ENCODE results near the gene GHRL. TPM values are rescaled to one million over a fixed set of nuclear protein-coding genes. Genes with fewer than 3 reads are reported as not detected.

GHRL gene
- total RNA-seq, 1 donor = 1.1 TPM

DNA sequence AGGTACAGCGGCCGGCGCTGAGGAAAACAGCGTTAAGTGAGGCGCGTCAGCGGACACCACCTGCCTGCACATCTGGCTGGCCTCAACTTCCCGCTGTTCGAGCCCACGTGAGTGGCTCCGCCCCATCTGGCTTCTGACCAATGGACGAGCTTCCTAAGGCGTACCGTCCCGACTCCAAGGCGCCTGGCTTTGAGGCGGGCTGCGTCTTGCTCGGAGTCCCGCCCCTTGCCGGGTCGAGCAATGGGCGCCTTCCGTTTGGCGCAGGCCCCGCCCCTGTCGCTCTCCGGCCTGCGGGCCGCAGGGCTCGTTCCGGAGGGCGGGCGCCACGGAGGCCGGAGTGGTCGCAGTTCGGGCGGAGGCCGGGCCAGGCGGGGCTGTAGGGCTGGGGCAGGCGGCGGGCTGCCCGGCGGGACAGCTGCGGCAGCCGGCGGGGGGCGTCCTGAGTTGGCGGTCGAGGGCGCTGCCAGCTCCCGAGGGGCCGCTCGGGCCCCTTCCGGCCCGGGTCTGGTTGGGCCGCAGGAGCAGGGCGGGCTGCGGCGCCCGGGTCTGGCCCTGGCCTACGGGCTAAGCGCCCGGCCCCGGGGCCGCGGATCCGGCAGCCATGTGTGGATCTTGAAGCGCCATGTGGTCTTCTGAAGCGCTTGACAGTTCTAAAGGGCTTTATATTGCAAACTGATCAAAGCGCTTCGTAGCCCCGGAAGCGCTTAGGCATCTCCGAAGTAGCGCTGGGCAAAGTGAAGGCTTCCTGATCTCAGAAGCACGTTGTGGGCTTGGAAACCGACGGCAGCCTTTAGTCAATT is 44.4 kb downstream of the GHRL start, which contains the start of gene TATDN2:
Gene TATDN2, plus strand, starts transcription at position 276 of the 800 bp plus-strand sequence. CDS start 742 bp downstream, outside the sequence.
- peak; percentile 82 to 94 (median 91) for DNase-seq (ENCODE audit: low read depth in 2 of 3, low spot score in 2 of 3)

DNA sequence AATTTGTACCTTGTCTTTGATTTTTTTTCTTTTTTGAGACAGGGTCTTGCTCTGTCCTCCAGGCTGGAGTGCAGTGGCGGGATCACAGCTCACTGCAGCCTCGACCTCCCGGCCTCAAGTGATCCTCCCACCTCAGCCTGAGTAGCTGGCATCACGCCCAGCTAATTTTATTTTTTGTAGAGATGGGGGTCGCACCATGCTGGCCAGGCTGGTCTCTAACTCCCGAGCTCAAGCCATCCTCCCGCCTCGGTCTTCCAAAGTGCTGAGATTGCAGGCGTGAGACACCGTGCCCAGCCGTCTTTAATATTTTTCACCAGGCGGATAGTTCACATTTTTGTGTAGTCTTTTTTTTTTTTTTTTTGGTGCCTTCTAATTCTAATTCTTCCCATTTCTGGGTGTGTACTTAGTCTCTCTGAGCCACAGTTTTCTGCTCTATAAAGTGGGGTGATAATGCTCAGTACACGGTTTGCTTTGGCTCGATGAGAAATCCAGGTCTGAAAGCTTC is 45.0 kb downstream of the GHRL start:
- no peak for DNase-seq (ENCODE audit: low read depth in 2 of 3, low spot score in 2 of 3)

DNA sequence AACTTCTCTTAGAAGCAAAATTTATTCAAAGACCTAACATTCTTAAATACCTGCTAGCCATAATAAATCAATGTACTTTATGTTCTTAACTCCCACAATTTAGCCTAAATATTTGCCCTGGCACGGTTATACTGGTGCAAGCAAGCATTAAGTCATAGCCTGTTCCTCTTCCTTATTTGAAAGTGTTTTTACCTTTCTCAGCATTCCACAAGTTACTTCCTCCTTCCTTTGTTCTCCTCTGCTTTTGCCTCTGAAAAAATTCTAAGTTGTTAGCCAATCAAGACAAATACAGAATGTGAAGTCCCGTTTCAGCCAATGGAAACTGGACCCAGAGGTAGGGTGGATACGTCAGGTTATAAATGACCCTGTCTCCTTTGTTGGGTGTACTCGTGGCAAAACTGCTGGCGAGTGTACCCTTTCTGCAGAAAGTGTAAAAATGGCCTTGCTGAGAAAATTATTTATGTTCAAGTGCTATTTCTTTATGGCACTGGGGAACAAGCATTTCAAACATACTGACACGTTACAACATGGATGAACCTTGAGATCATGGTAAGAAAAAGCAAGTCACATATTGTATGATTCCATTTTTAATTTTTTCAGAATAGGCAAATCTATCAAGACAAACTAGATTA is 47.5 kb downstream of the GHRL start:
- no peak for DNase-seq (ENCODE audit: low read depth in 2 of 3, low spot score in 2 of 3)

DNA sequence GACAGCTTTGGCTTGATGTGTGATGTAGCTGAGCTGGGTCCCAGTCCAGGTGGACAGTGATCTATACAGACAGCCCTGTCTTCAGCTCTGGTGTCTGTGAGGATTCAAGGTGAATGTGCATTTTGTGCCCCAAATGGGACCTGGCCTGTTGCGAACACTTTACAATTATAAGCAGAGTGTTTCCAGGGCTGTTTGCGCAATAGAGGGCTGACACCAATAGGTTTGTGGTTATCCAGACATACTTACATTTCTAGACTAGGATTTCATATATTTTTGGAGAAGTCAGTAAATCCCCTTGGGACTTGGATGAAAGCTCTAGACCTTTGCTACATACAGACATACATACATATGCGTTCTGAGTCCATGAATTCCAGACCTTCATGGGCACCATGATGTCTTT is 48.7 kb downstream of the GHRL start:
- DNase-seq (ENCODE audit: low read depth in 2 of 3, low spot score in 2 of 3) = no peak

DNA sequence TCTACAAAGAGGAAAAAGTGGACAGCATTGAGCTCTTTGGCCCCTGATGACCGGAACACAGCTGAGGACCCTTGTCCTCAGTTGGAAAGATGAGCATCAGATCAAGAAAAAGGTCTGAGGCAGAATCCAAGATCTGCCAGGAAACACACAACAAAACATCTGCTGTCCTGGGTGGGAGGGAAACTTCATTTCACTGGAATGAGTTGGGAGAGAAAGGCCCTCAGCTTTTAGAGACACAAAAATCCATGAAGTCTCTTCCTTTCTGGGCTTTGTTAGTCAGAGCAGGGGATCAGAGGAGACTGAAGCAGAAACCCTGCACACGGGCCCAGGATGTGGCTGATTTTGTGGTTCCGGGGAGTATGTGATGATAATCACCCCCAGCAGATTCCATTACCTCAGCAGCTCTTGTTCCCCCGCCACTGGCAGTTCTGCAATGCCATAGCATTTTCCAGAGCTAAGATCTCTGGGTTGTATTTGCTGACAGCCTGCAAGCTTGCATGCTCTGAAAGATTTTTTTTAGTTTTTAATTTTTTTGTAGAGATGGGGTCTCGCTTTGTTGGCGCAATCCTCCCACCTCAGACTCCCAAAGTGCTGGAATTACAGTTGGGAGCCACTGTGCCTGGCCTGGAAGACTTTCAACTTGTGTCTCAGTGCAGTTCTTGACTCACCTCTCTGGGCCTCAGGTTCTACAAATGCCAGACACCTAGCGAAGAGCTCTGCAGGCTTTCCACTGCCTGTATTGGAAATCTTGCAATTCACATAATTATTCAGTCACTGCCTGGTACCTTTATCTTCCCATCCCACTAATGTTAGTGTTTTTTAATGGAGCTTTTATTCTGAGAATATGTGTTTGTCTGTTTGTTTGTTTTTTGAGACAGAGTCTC is 50.3 kb downstream of the GHRL start:
- DNase-seq (ENCODE audit: low read depth in 2 of 3, low spot score in 2 of 3) = peak in 1 of 3 donors; percentile 20

DNA sequence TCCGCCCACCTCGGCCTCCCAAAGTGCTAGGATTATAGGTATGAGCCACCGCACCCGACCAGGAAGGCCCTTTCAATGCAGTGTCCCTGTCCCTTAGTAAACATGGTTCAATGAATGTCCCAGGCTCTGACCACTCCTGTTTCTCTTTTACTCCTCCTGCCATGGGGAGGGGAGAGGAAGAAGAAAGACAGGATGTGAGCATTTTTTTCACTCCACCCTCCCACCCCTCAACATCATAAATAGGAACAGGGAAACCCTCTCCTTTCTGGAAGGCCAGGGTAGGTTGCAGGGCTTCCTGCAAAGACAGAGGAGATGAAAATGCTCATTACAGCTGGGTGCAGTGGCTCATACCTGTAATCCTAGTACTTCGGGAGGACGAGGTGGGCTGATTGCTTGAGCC is 51.9 kb downstream of the GHRL start:
- DNase-seq (ENCODE audit: low read depth in 2 of 3, low spot score in 2 of 3) = no peak

DNA sequence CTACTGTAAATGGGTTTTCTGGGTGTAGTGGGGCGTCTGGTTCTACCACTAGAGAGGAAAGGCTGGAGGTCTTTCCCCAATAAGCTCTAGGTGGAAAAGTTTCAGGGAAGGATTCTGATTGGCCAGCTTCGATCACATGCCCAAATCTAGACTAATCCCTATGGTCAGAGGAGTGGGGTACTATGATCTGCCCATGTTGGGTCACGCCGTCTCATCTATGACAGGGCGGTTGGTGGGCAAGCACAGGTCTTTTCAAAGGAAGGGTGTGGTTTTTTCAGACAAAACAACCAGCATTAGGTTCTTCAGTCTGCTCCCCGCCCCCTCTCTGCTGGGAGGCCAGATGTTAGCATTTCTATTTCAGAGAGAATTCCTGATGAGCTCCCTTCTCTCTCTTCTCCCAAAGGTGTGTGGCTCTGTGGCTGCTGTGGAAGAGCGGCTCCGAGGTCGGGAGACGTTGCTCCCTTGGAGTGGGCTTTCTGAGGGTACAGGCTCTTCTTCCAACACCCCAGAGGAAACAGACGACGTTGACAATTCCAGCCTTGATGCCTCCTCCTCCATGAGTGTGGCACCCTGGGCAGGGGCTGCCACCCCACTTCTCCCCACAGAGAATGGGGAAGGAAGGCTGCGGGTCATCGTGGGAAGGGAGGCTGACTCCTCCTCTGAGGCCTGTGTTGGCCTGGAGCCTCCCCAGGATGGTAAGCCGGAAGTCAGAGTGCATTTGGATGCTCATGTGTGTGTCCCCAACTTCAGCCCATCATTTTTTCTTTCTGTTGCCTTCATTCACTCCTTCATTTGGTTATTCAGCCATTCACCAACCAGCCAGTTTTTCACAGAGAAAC is 54.2 kb downstream of the GHRL start:
- DNase-seq (ENCODE audit: low read depth in 2 of 3, low spot score in 2 of 3) = no peak

Small RNAs within 50 kb of the gene (small RNA-seq; reads per million reads assigned to genes)
- gene MIR378B (0.95 reads per million, percentile 29 among the genes with 10 or more reads in this experiment), gene RF02126 (not detected)

Other genes with a start within 250 kb of the GHRL start
- gene FANCD2OS, start 184.7 kb downstream of the GHRL start, total RNA-seq = not detected
- 76.5 TPM for gene BRK1, start 177.3 kb downstream of the GHRL start, total RNA-seq
- 41.2 TPM for gene VHL, start 151.2 kb downstream of the GHRL start, total RNA-seq
- gene IRAK2, start 128.0 kb downstream of the GHRL start, total RNA-seq = 4.8 TPM
- gene TATDN2, start 44.5 kb downstream of the GHRL start, total RNA-seq = 14.0 TPM
- gene SEC13, start 28.2 kb upstream of the GHRL start, total RNA-seq = 120 TPM
- 0.27 TPM for gene ATP2B2, start 212.6 kb upstream of the GHRL start, total RNA-seq

Measured in hematopoietic multipotent progenitor cell (in vitro differentiated cells).